ENCODE measurements around the gene LRRC31.

The LRRC31 gene

GRCh38 chr3:169842960-169843359, 26.8 kb downstream of the LRRC31 start (continued):
- no peak for TF ChIP-seq TSHZ2 (CRISPR knock-in tag; IDR thresholded peaks at IDR 0.05)
- no peak for TF ChIP-seq ZC3H10 (CRISPR knock-in tag; IDR thresholded peaks at IDR 0.05)

- no peak for TF ChIP-seq PATZ1 (CRISPR knock-in tag; IDR thresholded peaks at IDR 0.05; ENCODE audit: borderline replicate concordance)
- TF ChIP-seq ISL1 (CRISPR knock-in tag; IDR thresholded peaks at IDR 0.05): no peak
- TF ChIP-seq ZNF70 (CRISPR knock-in tag; IDR thresholded peaks at IDR 0.05): no peak
- no peak for TF ChIP-seq TSHZ2 (CRISPR knock-in tag; IDR thresholded peaks at IDR 0.05)
- no peak for TF ChIP-seq GLIS3 (CRISPR knock-in tag; IDR thresholded peaks at IDR 0.05)
- TF ChIP-seq ESRRG (CRISPR knock-in tag; IDR thresholded peaks at IDR 0.05): no peak
- TF ChIP-seq SNAI2 (CRISPR knock-in tag; IDR thresholded peaks at IDR 0.05): no peak
- no peak for TF ChIP-seq OSR1 (CRISPR knock-in tag; IDR thresholded peaks at IDR 0.05)
- no peak for TF ChIP-seq ZFP3 (CRISPR knock-in tag; IDR thresholded peaks at IDR 0.05)
- no peak for TF ChIP-seq CSDC2 (CRISPR knock-in tag; IDR thresholded peaks at IDR 0.05)
- no peak for TF ChIP-seq ZNF565 (CRISPR knock-in tag; conservative IDR thresholded peaks at IDR 0.05; ENCODE audit: low read depth)
- no peak for TF ChIP-seq TOX (CRISPR knock-in tag; IDR thresholded peaks at IDR 0.05; ENCODE audit: borderline replicate concordance)
- no peak for TF ChIP-seq BACH2 (CRISPR knock-in tag; IDR thresholded peaks at IDR 0.05; ENCODE audit: borderline replicate concordance)
- no peak for TF ChIP-seq ZNF8 (CRISPR knock-in tag; IDR thresholded peaks at IDR 0.05)
- no peak for TF ChIP-seq ZFP30 (CRISPR knock-in tag; IDR thresholded peaks at IDR 0.05)
- no peak for ATAC-seq
Measured at GRCh38 chr3:169841171-169841570, 28.6 kb downstream of the LRRC31 start.

GRCh38 chr3:169838511-169839030, 31.2 kb downstream of the LRRC31 start:
- TF ChIP-seq OSR1 (CRISPR knock-in tag; IDR thresholded peaks at IDR 0.05) (no peak), TOX (CRISPR knock-in tag; IDR thresholded peaks at IDR 0.05; ENCODE audit: borderline replicate concordance) (no peak), PPARA (CRISPR knock-in tag; IDR thresholded peaks at IDR 0.05; ENCODE audit: borderline replicate concordance) (no peak), CSRNP3 (CRISPR knock-in tag; IDR thresholded peaks at IDR 0.05) (no peak), TCF4 (CRISPR knock-in tag; IDR thresholded peaks at IDR 0.05; ENCODE audit: borderline replicate concordance) (no peak), ZC3H10 (CRISPR knock-in tag; IDR thresholded peaks at IDR 0.05) (no peak)
- ATAC-seq: no peak

GRCh38 chr3:169836942-169837275, 32.8 kb downstream of the LRRC31 start:
- TF ChIP-seq RARB (CRISPR knock-in tag; IDR thresholded peaks at IDR 0.05): no peak
- no peak for TF ChIP-seq BACH2 (CRISPR knock-in tag; IDR thresholded peaks at IDR 0.05; ENCODE audit: borderline replicate concordance)
- TF ChIP-seq ZC3H10 (CRISPR knock-in tag; IDR thresholded peaks at IDR 0.05): no peak
- no peak for TF ChIP-seq CSDC2 (CRISPR knock-in tag; IDR thresholded peaks at IDR 0.05)
- no peak for TF ChIP-seq ISL1 (CRISPR knock-in tag; IDR thresholded peaks at IDR 0.05)
- no peak for TF ChIP-seq OSR1 (CRISPR knock-in tag; IDR thresholded peaks at IDR 0.05)
- no peak for TF ChIP-seq TCF4 (CRISPR knock-in tag; IDR thresholded peaks at IDR 0.05; ENCODE audit: borderline replicate concordance)
- no peak for TF ChIP-seq ZNF565 (CRISPR knock-in tag; conservative IDR thresholded peaks at IDR 0.05; ENCODE audit: low read depth)
- TF ChIP-seq ZFP3 (CRISPR knock-in tag; IDR thresholded peaks at IDR 0.05): no peak
- no peak for ATAC-seq
